Neural crest cell (in vitro differentiated cells): Measurements from ENCODE around the gene SOWAHA. TPM values are rescaled to one million over a fixed set of nuclear protein-coding genes. Genes with fewer than 3 reads are reported as not detected.

ENCODE experiments used
- DNase-seq: peaks from one replicate; pipeline ENCODE4 v3.0.0; 2021; ENCODE audit warnings: low read depth, mixed read lengths, low spot score
- H3K27ac Mint-ChIP-seq: one replicate; pipeline ENCODE4 v1.8.0; 2021; ENCODE audit warnings: mild to moderate bottlenecking, mixed read lengths; ENCODE audit not compliant: unreplicated experiment
- H3K27me3 Mint-ChIP-seq: 2 replicates; pipeline ENCODE4 v1.8.0; 2021; ENCODE audit warnings: low read depth, mild to moderate bottlenecking, mixed read lengths
- H3K36me3 Mint-ChIP-seq: 2 replicates; pipeline ENCODE4 v1.8.0; 2021; ENCODE audit warnings: low read depth, mild to moderate bottlenecking, mixed read lengths
- H3K4me1 Mint-ChIP-seq: 2 replicates; pipeline ENCODE4 v1.8.0; 2021; ENCODE audit warnings: mixed read lengths
- H3K4me3 Mint-ChIP-seq: one replicate; pipeline ENCODE4 v1.8.0; 2021; ENCODE audit warnings: mild to moderate bottlenecking, mixed read lengths
- H3K9me3 Mint-ChIP-seq: 2 replicates; pipeline ENCODE4 v1.8.0; 2021; ENCODE audit warnings: mixed read lengths
- total RNA-seq: library from RNA; stranded (reverse); gene quantifications from 2 replicates; pipeline ENCODE4 v1.2.1, GENCODE V29; 2021
- TF ChIP-seq, protein P1 (sequence below): fragments of 200-600 bp; sonication (generic); conservative IDR thresholded peaks from 2 replicates; pipeline ENCODE4 v1.5.0; 2021; ENCODE audit warnings: antibody characterized with exemption, mild to moderate bottlenecking

SOWAHA gene
- total RNA-seq, 1 donor from 2014 or later: not detected

DNA sequence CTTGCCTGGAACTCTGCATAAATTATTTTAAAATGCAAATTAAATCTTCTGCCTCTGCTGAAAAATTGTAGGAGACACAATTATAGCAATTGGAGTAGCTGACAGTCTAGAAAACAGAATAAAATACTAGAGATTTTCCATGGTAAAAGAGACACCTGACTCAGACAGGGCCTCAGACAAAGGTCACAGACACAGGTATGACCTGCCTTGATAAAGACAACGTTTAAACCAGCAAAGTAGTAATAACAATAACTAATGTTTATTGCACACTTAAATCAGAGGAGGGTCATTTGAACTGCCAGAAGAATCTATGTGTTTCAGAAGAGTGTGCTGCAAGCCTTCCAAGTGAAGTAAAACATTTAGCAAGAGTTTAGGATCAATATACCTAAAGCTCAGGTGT lies 3.9 kb downstream of the SOWAHA start:
- TF ChIP-seq, protein P1, sequence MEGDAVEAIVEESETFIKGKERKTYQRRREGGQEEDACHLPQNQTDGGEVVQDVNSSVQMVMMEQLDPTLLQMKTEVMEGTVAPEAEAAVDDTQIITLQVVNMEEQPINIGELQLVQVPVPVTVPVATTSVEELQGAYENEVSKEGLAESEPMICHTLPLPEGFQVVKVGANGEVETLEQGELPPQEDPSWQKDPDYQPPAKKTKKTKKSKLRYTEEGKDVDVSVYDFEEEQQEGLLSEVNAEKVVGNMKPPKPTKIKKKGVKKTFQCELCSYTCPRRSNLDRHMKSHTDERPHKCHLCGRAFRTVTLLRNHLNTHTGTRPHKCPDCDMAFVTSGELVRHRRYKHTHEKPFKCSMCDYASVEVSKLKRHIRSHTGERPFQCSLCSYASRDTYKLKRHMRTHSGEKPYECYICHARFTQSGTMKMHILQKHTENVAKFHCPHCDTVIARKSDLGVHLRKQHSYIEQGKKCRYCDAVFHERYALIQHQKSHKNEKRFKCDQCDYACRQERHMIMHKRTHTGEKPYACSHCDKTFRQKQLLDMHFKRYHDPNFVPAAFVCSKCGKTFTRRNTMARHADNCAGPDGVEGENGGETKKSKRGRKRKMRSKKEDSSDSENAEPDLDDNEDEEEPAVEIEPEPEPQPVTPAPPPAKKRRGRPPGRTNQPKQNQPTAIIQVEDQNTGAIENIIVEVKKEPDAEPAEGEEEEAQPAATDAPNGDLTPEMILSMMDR: no peak
- Mint-ChIP-seq H3K36me3 (peaks cover 2% of the 10 kb centered on the region), H3K4me3 (no peak overlapping the region), H3K27ac (no peak overlapping the region), H3K4me1 (peaks cover 29% of the 10 kb centered on the region), H3K9me3 (no peaks in the 10 kb centered on the region), H3K27me3 (peaks cover 60% of the 10 kb centered on the region)
- DNase-seq: no peak

DNA sequence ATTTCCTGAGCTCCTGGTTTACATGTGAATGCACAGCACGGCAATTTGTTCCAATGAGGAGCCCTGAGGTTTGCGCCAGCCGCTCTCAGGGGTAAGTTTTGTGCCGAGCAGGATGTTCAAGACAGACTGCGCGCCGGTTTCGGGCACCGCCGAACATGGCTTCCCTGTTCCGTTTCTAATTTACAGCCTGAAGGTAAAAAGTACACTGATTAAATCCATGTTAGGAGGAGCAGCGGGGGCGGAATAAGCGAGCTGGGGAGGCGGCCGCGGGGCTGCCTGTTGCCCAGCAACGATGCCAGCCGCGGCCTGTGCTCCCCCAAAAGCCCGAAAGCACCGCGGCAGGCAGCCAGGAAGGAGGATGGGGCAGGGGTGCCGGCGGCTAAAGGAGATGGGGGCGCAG lies 6.4 kb downstream of the SOWAHA start:
- Mint-ChIP-seq H3K36me3 (peaks cover 2% of the 10 kb centered on the region), H3K4me1 (peaks cover 26% of the 10 kb centered on the region), H3K27me3 (peaks cover 52% of the 10 kb centered on the region), H3K9me3 (no peaks in the 10 kb centered on the region), H3K27ac (no peak overlapping the region), H3K4me3 (no peak overlapping the region)
- DNase-seq: no peak
- TF ChIP-seq, protein P1: no peak

DNA sequence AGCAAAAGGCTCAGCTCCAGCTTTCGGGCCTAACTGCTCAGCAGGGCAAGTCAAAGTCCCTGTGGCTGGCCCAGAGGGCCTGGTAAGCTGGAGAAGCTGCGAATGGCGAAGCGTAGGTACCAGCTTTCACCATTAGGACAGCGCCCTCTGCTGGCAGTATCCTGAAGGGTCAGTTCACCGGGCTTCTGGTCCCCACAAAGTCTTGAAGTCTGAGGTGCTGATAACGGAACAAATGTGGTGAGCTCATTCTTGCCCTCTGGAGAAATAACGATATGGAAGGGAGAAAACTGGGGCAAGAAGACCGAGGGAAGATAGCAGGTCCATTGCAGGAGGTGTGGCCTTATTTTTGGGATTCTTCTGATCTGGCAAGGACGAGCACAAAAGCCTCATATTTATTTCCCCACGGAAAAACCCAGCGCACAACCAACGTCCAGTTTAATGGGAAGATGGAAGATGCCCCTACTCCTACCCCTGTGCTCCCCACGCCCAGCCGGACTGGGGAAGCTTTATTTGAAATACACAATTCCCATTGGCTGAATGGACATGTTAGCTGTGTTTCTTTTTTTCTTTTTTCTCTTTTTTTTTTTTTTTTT lies 7.2 kb downstream of the SOWAHA start:
- DNase-seq: peak; percentile 97
- Mint-ChIP-seq H3K36me3 (no peaks in the 10 kb centered on the region), H3K4me1 (peaks cover 23% of the 10 kb centered on the region), H3K4me3 (peak overlapping the region; percentile 13), H3K9me3 (no peaks in the 10 kb centered on the region), H3K27ac (no peak overlapping the region), H3K27me3 (peaks cover 54% of the 10 kb centered on the region)
- TF ChIP-seq, protein P1: peak; percentile 93

DNA sequence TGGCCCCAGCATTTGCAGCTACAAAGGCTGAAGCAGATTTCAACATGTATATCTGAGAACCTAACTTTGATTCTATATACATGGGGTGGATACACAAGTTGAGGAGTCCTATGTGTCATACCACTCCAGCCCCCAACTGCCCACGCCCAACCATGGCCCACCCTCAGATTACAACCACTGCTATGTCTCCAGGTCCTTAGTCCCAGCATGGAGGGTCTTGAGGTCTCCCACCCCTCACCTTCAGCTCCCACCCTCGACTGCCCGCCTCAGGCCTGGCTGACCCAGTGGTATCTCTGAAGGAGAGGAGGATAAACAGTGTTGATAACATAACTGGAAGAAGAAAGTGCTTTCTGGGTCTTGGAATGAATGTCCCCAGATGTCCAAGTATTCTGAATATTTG lies 8.2 kb downstream of the SOWAHA start:
- Mint-ChIP-seq H3K27ac (peak overlapping the region; percentile 40), H3K27me3 (peaks cover 50% of the 10 kb centered on the region), H3K36me3 (no peaks in the 10 kb centered on the region)

DNA sequence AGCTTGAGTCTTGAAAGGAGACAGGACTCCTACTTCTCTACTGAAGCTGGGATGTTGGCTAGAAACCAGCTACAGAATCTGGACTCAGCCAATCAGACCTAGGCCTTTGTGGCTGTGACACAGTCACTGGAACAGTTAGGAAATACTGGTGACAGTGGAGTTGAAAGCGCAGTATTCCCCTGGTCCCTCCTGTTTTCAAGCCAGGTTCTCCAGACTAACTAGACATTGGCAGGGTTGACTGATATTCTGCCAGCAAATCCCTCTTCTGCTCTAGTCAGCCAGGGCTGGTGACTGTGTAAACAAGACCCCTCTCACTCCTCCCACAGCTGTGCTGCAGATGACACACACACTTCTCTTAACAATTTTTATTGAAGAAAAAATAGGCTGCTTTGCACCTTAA lies 8.7 kb downstream of the SOWAHA start:
- TF ChIP-seq, protein P1: no peak
- no peaks in the 10 kb centered on the region for H3K36me3 Mint-ChIP-seq
- DNase-seq: no peak
- peaks cover 50% of the 10 kb centered on the region for H3K27me3 Mint-ChIP-seq
- H3K9me3 Mint-ChIP-seq: no peaks in the 10 kb centered on the region
- peak overlapping the region; percentile 60 for H3K4me3 Mint-ChIP-seq
- H3K27ac Mint-ChIP-seq: peak overlapping the region; percentile 40
- H3K4me1 Mint-ChIP-seq: peaks cover 23% of the 10 kb centered on the region

More for the DNA sequence above, 8.2 kb downstream of the SOWAHA start:
- no peaks in the 10 kb centered on the region for H3K9me3 Mint-ChIP-seq
- peak overlapping the region; percentile 60 for H3K4me3 Mint-ChIP-seq
- peaks cover 23% of the 10 kb centered on the region for H3K4me1 Mint-ChIP-seq
- no peak for DNase-seq
- TF ChIP-seq, protein P1: no peak
